Measurements from ENCODE around the gene DPYD.

The DPYD gene

GRCh38 chr1:97797403-97798183 is 123.2 kb downstream of the DPYD start:
- H3K4me3 ChIP-seq (ENCODE audit: low read depth, low read length), result no peak overlapping the region
- no peaks in the 10 kb centered on the region for H3K27me3 ChIP-seq (ENCODE audit: insufficient read depth, low read depth, severe bottlenecking)
- no peaks in the 10 kb centered on the region for H3K36me3 ChIP-seq
- H3K9me3 ChIP-seq (ENCODE audit: severe bottlenecking), result no peaks in the 10 kb centered on the region
- no peak overlapping the region for H3K27ac ChIP-seq
- no peak for DNase-seq
- TF ChIP-seq CTCF (IDR thresholded peaks at IDR 0.05; ENCODE audit: low read depth, low read length), result no peak

GRCh38 chr1:97796711-97797110 is 124.1 kb downstream of the DPYD start:
- Histone ChIP-seq H3K27me3 (ENCODE audit: insufficient read depth, low read depth, severe bottlenecking) (no peaks in the 10 kb centered on the region), H3K9me3 (ENCODE audit: severe bottlenecking) (no peaks in the 10 kb centered on the region), H3K4me3 (ENCODE audit: low read depth, low read length) (no peak overlapping the region), H3K27ac (no peak overlapping the region), H3K36me3 (no peaks in the 10 kb centered on the region)
- no peak for DNase-seq
- no peak for TF ChIP-seq CTCF (IDR thresholded peaks at IDR 0.05; ENCODE audit: low read depth, low read length)

- no peak for DNase-seq
- Histone ChIP-seq H3K27ac (no peak overlapping the region), H3K9me3 (ENCODE audit: severe bottlenecking) (no peaks in the 10 kb centered on the region), H3K27me3 (ENCODE audit: insufficient read depth, low read depth, severe bottlenecking) (no peaks in the 10 kb centered on the region), H3K4me3 (ENCODE audit: low read depth, low read length) (no peak overlapping the region), H3K36me3 (no peaks in the 10 kb centered on the region)
- no peak for TF ChIP-seq CTCF (IDR thresholded peaks at IDR 0.05; ENCODE audit: low read depth, low read length)
Observed at GRCh38 chr1:97792655-97793054, 128.2 kb downstream of the DPYD start.

- TF ChIP-seq CTCF (IDR thresholded peaks at IDR 0.05; ENCODE audit: low read depth, low read length), result no peak
- H3K27me3 ChIP-seq (ENCODE audit: insufficient read depth, low read depth, severe bottlenecking), result no peaks in the 10 kb centered on the region
- no peak for DNase-seq
- H3K4me3 ChIP-seq (ENCODE audit: low read depth, low read length), result no peak overlapping the region
- no peak overlapping the region for H3K27ac ChIP-seq
- H3K36me3 ChIP-seq, result no peaks in the 10 kb centered on the region
- no peaks in the 10 kb centered on the region for H3K9me3 ChIP-seq (ENCODE audit: severe bottlenecking)
Observed at GRCh38 chr1:97791251-97791650, 129.6 kb downstream of the DPYD start.

- no peaks in the 10 kb centered on the region for H3K9me3 ChIP-seq (ENCODE audit: severe bottlenecking)
Observed at GRCh38 chr1:97787231-97787630, 133.6 kb downstream of the DPYD start.

More at GRCh38 chr1:97787231-97787630, 133.6 kb downstream of the DPYD start:
- TF ChIP-seq CTCF (IDR thresholded peaks at IDR 0.05; ENCODE audit: low read depth, low read length), result no peak
- Histone ChIP-seq H3K27ac (no peak overlapping the region), H3K36me3 (no peaks in the 10 kb centered on the region), H3K4me3 (ENCODE audit: low read depth, low read length) (no peak overlapping the region), H3K27me3 (ENCODE audit: insufficient read depth, low read depth, severe bottlenecking) (no peaks in the 10 kb centered on the region)
- DNase-seq, result no peak
